Measurements from ENCODE around the gene HOTAIR. TPM values are rescaled to one million over a fixed set of nuclear protein-coding genes. Genes with fewer than 3 reads are reported as not detected.

The HOTAIR gene
- total and polyA plus RNA-seq, 2 donors (not counting 3 experiments of a cell fraction or from before 2014, with no cell fraction given): not detected

DNA sequence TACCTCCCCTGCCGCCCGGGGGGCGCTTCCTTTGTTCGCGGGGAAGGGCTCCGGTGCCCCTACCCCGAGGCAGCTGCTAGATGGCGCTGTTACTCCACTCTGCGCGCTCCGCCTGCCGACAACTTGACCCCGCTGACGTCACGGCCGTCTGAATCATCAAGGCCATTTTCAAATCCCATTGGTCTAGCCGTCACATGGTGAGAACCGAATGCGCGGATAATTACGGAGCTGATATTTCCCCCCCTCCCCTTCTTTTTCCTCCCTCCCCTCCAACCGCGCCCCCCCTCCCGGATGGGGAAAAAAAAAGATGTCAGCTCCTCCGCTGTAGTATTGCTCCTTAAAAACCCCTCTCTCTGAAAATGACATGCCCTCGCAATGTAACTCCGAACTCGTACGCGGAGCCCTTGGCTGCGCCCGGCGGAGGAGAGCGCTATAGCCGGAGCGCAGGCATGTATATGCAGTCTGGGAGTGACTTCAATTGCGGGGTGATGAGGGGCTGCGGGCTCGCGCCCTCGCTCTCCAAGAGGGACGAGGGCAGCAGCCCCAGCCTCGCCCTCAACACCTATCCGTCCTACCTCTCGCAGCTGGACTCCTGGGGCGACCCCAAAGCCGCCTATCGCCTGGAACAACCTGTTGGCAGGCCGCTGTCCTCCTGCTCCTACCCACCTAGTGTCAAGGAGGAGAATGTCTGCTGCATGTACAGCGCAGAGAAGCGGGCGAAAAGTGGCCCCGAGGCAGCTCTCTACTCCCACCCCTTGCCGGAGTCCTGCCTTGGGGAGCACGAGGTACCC, 10.3 kb upstream of the HOTAIR start, which contains the start of gene HOXC10:
TSS of gene HOXC10 (plus strand) at position 246 of the 791 bp plus-strand sequence. CDS start at position 360, 114 bp downstream.
- intact Hi-C loops (cut with micrococcal nuclease) (loop anchor here (1.0 to 5.0 kb wide), 2 partner anchors 216 to 283 kb away; no protein-coding TSS in a partner anchor), dilution Hi-C loops (cut with MboI; ENCODE audit: extremely low pct_ligation_motif_present, low sequenced_read_pairs) (no loop called here)
- ChIA-PET CTCF (interaction anchor here (0.6 to 3.9 kb wide), 21 partner anchors 9 to 374 kb away, joined by 3 to 44 read pairs (median 5); partner anchors contain the start of genes HOXC5, HOXC8 and SMUG1), POLR2A (no interaction called here)
- Histone ChIP-seq H3K27me3 (ENCODE audit: control insufficient read depth in 2 of 2, insufficient read depth in 2 of 2, low read length in 2 of 2) (peaks cover 89 to 93% of the 10 kb centered on the region in 2 experiments), H3K9ac (replicated peaks; ENCODE audit: extremely low read depth, insufficient read depth, low read length) (no peak within 1 kb of the TSS), H4K20me1 (replicated peaks; ENCODE audit: control insufficient read depth, extremely low read depth, insufficient read depth, low read length) (no peaks in the 10 kb centered on the region), H3K9me1 (replicated peaks; ENCODE audit: control insufficient read depth, extremely low read depth, insufficient read depth, low read length) (no peaks in the 10 kb centered on the region), H3K79me2 (ENCODE audit: control insufficient read depth, insufficient read depth, low read length) (no peaks in the 10 kb centered on the region), H2AFZ (ENCODE audit: low read depth, low read length) (no peak within 1 kb of the TSS), H3K27ac (ENCODE audit: insufficient read depth, low read depth, low read length) (no peak within 1 kb of the TSS), H3K4me2 (ENCODE audit: insufficient read depth, low read length) (no peak within 1 kb of the TSS), H3K4me3 (replicated peaks in 1 of 3; ENCODE audit: insufficient read depth in 1 of 3, low read depth in 1 of 3, low read length in 3 of 3) (no peak within 1 kb of the TSS), H3K9me3 (replicated peaks; ENCODE audit: control insufficient read depth, insufficient read depth, low read length) (no peaks in the 10 kb centered on the region), H3K4me1 (ENCODE audit: control insufficient read depth, extremely low read depth, insufficient read depth, low read length) (no peaks in the 10 kb centered on the region), H3K36me3 (ENCODE audit: control insufficient read depth in 2 of 2, extremely low read depth in 1 of 2, insufficient read depth in 2 of 2, low read length in 2 of 2) (no peaks in the 10 kb centered on the region)
- DNase-seq (ENCODE audit: low read depth, low spot score) (peak; percentile 71), FAIRE-seq (peak; percentile 74)
- TF ChIP-seq POLR2A (IDR thresholded peaks at IDR 0.05; ENCODE audit: low read depth, low read length): no peak
- TF ChIP-seq CTCF (IDR thresholded peaks at IDR 0.05; ENCODE audit: extremely low read depth in 1 of 2, insufficient read depth in 1 of 2, low read depth in 1 of 2, low read length in 2 of 2): peak; percentile 47 to 72
- TF ChIP-seq JUN (IDR thresholded peaks at IDR 0.05; ENCODE audit: borderline replicate concordance, insufficient read depth, insufficient read length, low read depth): peak; percentile 55
- no peak for TF ChIP-seq POLR2AphosphoS5 (IDR thresholded peaks at IDR 0.05; ENCODE audit: insufficient read depth, low read depth, low read length)
- peak; percentile 58 for TF ChIP-seq FOS (IDR thresholded peaks at IDR 0.05; ENCODE audit: borderline replicate concordance, insufficient read depth, low read length)
- no peak for TF ChIP-seq MYC (IDR thresholded peaks at IDR 0.05; ENCODE audit: low read depth, low read length)
- TF ChIP-seq EZH2 (IDR thresholded peaks at IDR 0.05; ENCODE audit: borderline replicate concordance, low read depth, low read length, severe bottlenecking): no peak
- TF ChIP-seq GATA2 (IDR thresholded peaks at IDR 0.05; ENCODE audit: insufficient read depth, insufficient read length, low read depth, low read length): no peak
- TF ChIP-seq, protein P1, sequence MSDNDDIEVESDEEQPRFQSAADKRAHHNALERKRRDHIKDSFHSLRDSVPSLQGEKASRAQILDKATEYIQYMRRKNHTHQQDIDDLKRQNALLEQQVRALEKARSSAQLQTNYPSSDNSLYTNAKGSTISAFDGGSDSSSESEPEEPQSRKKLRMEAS (IDR thresholded peaks at IDR 0.05; ENCODE audit: insufficient read depth, insufficient read length): peak; percentile 28
- no TSS peak for BruUV-seq (replicated peaks)
